NCI-H128 (cell line): Measurements from ENCODE around the gene LEKR1.
"Not testable (repeated sequence)": the region's sequence is repeated elsewhere in the genome, so short reads cannot be mapped to it uniquely, and the experiment has no call there.

ENCODE experiments used
- DNase-seq: peaks from one replicate; lab custom pipeline; 2025; ENCODE audit not compliant: unreplicated experiment; lab: John Stamatoyannopoulos, UW

The LEKR1 gene

DNA sequence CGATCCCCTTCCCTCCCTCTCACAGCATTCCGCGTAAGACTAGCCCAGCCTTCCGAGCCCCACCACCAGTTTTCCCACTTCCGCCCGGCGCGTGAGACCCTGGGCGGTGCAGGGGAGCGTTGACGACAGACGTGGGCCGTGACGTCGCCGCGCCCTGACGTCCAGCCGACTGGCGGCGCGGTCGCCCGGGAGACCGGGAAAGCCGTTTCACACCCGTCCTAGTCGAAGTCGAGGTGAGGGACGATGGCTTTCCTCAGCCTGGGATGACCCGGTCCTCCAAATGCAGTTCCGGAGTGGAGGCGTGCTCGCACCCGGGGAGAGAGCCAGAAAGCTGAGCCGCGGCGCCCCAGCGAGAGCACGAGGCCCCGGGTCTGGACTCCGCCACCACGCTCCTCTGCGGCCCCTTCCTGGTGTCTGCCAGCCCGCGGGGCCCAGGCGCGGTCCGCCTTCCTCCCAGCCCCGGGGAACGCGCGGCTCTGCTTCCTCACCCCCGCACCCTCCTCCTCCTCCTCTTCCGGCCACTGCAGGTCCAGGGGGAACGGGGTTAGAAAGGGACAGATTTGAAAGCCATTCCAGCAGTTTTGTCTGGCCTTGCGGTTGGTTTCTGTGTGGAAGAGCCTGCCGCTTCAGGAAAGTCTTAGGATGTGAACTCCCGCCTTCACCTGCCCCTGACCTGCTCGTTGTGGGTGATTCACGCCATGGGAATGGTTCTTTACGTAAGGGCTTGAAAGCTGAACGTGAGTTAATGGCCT is at the start of gene LEKR1:
TSS of gene LEKR1 (plus strand) at position 210 of the 752 bp plus-strand sequence. CDS start 2,977 bp downstream, outside the sequence.
- DNase-seq = peak; percentile 62

DNA sequence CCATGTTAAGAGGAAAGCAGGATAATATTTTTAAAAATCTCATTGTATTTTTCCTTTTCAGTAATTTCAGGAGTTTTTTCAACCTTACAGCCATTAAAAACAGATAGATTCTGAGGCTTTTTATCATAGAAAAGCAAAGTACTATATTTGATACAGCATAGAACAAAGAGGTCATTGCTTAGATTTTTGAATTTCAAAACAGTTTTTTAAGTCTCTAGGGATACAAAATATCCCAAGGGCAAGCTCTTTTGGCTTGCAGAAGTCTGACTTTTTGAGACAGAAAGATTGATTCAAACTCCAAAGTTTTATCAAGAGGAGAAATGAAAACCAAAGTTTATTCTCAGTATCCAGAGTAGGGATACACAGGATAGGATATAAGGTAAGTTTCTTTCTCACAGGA is 49.3 kb upstream of the LEKR1 start:
- no peak for DNase-seq

DNA sequence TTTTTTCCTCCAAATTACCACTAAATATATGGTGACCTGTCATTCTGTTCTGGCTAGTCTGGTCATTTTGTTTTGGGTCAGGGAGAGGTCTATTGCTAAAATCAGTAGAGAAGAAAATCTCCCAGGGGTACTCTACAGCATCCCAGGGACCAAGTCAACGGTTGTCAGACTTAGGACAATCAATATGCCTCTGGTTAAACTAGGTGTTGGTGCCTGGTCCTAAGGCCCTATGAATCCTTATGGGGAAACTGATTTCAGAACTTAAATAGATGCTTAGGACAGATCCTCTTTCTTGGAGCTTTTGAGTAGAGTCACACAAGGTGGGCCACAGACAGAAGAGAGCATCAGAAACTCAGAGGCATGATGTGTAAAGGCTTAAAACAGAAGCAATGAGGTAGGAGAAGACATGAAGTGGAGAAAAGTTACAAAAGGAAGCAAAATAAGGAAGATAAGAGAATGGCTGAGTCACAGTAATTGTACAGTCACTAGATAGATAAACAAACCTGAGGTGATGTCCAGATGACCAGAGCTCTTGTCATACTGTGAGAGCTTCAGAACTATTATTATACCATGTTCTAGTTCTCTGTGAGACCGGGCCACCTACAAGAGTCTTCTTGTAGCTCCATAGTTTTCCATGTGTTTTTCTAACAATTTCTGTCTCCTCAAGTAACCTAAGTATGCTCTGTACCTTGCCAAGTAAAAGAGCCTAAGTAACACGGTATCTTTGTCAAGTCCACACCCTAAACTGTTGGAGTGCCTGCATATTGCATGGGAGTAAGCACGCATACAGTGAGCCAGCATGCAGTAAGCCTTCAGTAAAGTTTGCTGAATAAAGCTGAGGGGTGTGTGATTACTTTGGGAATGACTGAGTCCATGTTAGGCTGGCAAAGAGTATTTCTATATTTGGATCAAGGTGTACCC is 44.6 kb upstream of the LEKR1 start:
- no peak for DNase-seq

DNA sequence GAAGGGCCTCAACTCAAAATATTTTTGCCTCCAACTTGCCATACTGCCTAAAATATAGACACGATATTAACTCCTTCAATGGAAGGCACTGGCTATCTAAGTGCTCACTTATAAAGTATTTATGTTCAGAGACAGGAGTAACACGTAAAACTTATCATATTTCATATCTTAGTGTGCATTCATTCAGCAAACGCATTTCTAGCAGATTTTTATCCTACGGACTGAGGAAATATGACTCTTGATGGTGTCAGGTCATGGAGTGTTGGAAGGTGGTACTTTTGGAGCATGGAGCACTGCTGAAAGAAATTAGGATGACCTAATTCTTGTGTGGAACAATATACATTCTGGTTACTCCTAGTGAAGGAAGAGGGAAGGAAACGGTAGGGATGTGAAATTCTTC is 43.8 kb upstream of the LEKR1 start:
- DNase-seq = no peak

DNA sequence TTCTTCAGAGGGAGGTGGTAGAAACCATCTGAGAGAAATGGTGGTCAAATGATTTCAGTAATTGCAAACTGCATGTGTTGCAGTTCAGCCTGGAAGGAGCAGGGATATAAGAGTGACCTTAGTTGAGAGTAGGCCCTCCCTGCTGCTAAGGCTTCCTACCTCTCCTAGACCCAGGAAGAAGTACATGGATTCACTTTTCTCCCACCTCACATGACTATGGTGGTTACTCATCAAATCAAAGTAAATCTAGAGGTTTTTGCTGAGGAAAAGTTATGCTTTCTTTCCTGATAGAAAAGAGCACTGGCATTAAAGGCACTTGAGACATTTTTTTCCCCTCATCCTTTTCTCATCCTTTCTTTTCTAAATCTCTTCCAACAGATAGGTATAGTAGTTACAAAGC is 43.2 kb upstream of the LEKR1 start:
- DNase-seq = no peak

DNA sequence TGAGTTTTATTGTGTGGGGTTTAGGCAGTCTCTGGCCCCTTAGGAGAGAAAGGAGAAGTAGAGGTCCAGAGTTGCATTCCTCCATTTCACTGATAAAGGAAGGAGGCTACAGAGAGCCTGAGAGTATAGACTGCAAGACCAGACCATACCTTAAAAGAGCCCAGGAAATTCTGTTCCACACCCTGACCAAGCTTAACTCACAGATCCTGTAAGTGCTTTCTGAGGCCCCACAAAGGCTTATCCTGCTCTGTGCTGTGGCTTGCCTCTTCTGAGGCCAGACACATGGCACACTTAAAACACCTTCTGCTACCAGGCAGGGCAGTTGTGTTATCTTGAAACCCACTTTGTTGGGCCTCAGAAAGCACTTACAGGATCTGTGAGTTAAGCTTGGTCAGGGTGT is 39.2 kb upstream of the LEKR1 start:
- no peak for DNase-seq

DNA sequence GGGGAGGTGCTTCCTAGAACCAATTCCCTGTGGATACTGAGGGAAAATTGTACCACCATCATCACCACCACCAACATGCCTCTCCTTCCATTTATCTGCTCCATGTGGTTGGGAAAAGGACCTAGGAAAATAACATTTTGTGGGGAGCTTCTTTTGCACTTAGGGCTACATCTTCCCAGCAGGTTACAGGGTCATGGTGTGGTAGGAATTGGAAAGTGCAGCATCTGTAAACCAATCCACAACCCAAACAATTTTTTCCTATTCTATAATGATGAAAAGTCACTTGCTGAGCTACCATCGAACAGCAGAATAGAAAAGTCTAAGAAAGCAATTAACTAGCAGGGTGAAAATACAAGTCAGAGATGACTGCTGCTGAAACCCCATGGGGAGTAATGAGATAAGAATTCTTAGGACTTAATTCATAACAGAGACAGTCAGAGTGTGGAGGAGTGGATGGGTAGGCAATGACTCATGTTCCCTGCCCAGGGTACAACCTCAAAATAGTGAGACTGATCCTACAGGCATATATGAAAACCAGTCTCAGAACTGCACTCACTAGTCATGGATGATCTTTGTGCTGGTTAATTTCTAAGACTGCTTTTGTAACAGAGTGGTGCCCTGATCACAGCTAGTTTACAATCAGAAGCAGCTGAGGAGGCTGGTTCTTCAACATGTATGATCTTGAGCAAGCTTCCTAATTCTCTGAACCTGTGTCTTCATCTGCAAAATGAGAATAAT is 38.1 kb upstream of the LEKR1 start:
- DNase-seq = no peak

DNA sequence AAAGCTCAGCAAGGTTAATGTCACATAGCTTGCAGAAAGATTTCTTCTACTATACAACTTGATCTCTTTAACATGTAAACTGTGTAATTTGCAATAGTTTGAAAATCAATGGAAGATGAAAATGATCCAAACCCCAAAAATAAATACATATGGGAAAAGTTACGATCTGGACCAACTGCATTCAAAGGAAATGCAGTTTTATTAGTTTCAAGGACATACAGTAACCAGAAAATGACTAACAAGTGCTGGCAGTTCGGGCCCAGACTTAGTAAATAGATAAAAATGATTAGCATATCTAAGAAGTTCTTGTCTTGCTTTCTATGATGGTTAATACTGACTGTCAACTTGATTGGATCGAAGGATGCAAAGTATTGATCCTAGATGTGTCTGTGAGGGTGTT is 37.3 kb upstream of the LEKR1 start:
- no peak for DNase-seq

DNA sequence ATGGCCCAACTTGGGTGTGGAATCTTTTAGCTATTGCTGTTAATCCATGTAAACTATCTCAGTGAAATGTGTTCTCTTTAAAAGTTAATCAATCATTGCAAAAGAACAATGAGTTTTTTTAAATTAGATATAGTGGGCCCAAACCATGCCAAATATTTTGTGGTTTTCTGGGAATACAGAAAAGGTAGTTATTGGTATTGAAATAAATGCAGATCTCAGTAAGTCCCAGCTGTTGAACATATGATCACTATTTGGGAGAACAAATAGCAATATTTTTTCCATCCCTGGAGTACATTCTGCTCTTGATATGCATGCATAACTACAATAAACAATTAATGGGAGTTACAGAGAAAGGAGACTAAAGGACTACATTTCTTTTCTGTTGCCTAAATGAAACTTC is 36.0 kb upstream of the LEKR1 start:
- no peak for DNase-seq

DNA sequence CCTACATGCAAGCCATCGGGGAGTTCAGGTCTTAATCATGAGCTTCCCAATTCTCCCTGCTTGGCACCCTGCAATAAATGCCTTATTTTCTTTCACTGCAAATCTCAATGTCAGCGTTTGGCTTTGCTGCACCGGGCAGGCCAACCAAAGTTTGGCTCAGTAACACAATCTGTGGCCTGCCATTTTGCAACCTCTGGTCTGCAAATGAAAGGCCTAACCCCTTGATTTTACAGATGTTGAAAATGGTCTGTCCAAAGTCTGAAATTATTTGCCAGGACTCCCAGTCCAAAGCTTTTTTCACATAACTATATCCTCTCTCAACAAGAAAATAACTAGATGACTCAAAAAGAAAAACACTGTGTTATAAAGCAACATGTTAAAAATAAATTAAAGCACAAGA is 34.0 kb upstream of the LEKR1 start:
- DNase-seq = no peak

DNA sequence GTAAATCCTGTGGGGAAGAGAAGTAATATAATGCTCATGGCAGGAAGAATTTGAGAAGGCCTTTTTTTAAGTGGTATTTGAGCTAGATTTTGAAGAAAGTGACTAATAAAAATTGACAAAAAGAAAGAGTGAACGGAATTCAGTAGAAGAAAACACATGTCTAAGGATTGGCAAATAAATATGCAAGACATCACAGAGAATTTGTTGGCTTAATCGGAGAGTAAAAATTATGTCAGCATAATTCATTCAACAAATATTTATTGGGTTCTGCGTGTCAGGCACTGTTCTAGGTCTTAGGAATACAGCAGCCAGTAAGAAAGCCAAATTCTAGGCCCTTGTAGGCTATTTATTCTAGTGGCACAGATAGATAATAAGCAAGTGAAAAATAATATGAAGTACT is 33.6 kb upstream of the LEKR1 start:
- DNase-seq = no peak

DNA sequence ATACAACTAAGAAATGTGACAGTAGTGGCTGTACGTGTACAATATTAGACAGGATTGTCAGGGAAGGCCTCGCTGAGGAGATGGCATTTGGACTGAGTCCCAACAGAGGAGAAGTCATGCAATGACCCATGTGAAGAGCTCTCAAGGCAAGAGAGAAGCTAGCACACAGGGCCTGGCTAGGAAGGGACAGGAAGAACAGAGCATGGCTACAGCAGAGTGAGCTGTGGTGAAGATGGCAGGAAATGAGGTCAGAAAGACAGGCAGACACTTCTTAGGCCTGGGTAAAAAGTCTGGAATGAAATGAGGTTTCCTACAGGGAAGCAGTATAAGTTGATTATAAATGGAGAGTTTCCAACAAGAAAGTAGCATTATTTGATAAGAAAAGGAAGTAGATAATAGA is 33.2 kb upstream of the LEKR1 start:
- no peak for DNase-seq

DNA sequence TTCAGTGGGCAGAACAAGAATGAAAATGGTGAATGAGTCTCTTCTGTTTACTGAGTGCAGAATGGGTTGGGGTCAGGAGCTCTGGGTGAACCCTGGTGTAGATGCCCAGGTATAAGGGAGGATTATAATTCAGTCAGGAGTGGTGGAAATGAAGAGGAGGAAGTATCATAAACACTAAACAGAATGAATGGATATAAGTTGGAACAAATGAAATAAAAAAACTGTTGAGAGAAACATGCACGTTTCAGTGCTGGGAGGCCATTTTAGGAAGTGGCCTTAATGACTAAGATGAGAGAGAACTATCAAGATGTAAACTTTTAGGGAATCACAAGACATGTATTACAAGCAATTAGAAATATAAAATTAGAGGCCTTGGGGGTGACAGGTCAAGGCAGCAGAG is 32.8 kb upstream of the LEKR1 start:
- no peak for DNase-seq

DNA sequence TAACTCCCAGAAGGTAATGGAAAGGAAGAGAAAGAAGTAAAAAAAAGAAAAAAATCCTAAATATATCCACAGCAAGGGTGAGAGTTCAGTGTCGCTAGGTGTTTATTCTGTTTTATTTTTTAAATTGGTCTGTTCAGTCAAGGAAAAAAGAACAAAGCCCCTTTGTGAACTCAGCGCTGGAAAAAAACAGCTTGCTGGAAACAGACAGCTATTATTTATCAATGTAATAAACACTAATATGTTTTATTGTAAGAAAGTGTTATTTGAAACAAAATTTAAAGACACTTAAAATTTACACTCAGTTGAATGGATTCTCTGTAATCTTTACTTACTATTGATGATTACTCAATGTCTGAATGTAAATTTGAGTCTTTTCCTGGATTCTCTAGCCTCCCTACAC is 32.3 kb upstream of the LEKR1 start:
- DNase-seq = no peak

DNA sequence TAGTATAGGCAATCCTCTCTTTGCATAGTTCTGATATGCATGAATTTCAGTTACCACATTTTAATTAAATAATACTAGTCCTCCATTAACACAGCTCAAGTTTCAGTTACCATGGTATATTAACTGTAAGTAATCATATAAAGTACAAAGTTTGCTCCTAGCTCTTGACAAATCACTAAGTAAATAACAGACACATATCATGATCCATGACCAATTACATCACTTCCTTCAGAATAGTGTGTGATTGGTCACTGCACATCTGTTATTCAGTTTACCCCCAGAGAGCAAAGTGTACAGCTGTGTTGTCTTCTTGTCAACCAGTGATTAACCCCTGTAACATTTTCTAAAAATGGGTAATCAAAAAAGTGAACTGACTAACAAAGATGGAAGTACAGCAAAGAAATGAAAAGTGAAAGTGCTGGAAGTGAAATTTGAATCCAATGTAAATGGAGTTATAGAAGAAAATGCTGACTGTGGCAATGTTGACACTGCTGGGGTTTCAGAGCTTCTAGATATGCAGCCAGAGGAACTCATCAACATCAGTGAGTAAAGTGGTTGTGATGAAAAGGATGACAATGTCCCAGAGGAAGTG is 30.2 kb upstream of the LEKR1 start:
- DNase-seq = no peak

DNA sequence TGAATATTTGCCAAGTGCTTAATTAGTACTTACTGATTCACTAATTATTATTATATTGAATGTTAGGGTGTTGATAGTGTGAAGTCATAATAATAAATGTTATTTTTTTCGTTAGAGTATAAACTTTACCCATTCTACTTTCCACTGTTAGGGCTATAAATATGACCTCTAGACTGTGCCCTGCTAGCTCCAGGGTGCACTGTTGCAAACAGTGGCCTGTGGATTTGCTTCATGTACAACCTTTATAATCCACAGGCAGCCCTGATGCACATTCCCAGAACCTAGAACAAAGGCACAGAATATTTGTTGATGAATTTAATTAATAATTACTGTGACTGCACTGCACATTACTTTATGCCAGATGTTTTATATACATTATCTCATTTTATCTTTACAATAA is 28.8 kb upstream of the LEKR1 start:
- DNase-seq = no peak

DNA sequence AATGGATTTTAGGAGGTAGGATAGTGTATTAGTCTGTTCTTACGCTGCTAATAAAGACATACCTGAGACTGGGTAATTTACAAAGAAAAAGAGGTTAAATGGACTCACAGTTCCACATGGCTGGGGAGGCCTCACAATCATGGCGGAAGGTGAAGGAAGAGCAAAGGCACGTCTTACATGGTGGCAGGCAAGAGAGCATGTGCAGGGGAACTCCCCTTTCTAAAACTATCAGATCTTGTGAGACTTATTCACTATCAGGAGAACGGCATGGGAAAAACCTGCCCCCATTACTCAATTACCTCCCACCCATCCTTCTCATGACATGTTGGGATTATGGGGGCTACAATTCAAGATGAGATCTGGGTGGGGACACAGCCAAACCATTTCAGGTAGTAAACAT is 25.9 kb upstream of the LEKR1 start:
- not testable (repeated sequence) for DNase-seq

DNA sequence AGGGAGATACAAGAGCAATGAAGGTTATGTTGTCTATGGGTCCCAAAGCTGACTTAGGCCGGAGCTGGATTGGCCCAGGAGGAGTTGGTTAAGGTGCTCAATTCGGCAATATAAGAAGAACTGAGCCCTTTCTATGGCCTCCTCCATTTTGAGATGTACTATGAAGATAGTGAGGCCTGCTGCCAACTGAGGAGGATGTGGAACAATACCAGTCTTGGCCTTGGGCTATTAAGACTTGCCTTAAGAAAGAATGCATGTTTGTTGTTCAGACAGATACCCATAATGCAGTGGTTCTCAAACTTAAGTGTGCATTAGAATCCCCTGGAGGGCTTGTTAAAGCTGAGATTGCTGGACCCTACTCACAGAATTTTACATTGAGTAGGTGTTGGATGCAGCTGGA is 24.4 kb upstream of the LEKR1 start:
- no peak for DNase-seq

DNA sequence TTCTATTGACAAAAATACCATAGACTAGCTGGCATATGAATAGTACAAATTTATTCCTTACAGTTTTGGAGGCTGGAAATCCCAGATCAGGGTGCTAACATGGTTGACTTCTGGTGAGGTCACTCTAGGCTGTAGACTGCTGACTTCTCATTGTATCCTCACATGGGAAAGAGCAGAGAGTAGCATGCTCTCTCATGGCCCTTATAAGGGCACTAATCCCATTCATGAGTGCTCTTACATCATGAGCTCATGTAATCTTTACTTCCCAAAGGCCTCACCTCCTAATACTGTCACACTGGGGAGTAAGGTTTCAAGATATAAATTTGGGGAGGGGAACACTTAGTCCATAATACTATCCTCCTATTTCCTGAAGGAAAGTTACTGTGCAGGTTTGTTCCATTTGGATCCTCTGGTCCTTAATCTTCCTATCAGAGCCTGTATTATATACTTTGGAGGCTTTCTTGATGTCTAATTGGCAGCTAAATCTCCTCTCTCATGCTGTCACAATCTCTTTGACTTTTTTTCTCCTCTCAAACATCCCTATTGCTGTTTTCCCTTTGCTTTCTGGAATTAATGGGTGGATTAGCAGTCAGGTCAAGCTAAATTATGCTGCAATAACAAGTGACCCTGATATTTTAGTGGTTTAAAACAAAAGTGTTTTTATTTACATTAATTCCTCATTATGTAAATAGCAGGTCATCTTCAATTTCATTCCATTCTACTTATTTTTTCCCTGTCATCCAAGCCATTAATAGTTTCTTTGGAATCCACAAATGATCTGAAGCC is 23.1 kb upstream of the LEKR1 start:
- DNase-seq = no peak

DNA sequence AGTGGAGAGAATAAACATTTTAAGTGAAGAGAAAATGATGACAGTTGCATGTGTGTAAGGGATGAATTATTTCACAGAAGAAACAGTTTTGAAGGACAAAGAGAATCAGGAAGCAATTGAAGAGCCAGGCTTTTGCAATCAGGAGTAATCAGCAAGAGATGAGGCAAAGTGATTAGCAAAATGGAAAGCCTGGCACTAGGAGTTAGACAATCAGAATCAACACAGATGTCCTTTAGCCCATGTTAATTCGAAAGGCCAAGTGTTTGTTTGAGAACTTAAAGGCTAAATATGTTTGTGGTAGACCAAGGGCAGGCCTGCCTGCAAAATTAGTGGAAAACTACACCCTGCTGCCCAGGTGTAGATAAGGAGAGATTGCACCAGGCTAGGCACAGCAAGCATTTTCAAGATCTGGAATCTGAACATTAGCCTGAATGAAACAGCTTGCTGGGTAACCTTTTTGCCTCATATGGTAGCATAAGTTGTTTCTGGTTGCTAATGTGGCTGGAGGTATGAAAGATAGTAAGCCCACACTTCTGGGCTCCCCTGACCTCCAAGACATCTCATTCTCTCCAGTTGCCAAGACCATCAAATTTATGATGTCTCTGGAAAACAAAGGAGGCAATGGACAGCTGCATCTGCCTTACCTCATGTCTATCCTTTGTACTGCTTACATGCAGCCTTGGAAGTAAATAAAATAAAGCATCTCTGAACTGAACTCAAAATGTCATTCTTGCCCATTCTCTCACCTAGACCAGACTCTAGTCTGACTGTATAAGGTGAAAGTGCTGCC is 22.0 kb upstream of the LEKR1 start:
- no peak for DNase-seq
